ENCODE results near the gene PIGBOS1. TPM values are rescaled to one million over a fixed set of nuclear protein-coding genes. Genes with fewer than 3 reads are reported as not detected.

Gene PIGBOS1, protein sequence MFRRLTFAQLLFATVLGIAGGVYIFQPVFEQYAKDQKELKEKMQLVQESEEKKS
- 23.3 and 50.0 TPM in 2 replicates for total RNA-seq (2014; rRNA removed; shearing (Covaris generic); ENCODE audit: low replicate concordance)

DNA sequence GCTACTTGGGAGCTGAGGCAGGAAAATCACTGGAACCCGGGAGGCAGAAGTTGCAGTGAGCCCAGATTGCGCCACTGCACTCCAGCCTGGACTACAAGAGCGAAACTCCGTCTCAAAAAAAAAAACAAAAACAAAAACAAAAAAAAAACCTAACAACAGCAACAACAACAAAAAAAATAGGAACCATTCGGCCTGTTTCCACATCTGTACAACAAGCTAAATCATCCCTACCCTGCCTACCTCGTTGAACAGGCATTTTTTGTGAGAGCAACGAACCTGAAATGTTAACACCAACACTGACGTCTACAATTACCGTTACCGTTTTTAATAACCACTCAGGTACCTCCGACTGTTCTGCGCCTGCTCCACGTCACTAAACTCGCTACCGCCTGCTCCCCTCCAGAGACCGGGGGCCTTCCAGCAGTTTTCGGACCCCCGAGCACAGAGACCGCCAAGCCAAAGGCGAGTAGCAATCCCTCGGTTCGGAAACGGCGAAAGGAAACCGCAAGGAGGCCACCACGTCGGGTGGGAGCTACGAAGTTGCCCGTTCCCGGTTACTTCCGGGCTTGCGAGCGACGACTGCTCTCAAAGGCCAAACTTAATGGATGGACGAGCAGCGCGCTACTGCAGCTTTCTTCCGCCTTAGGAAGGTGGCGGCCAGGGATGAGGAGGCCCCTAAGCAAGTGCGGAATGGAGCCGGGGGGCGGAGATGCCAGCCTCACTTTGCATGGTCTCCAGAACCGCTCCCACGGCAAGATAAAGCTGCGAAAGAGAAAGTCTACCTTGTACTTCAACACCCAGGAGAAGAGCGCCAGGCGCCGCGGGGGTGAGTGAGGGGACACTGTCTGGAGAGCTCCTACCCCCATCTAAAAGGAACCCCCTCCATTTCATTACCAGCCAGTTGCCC, at the start of gene PIGBOS1, which contains the start of gene PIGB:
PIGBOS1 (minus strand) TSS at position 536 of the 907 bp plus-strand sequence. CDS start 1,331 bp downstream, outside the sequence.
PIGB (plus strand) TSS at position 635 of the 907 bp plus-strand sequence; CDS start at position 664, 29 bp downstream.
- Histone ChIP-seq H3K9me3 (no peaks in the 10 kb centered on the region), H3K4me3 (peak within 1 kb of the TSS; percentile 99), H3K36me3 (no peaks in the 10 kb centered on the region; the same call in 1 of the 2 replicates), H3K27me3 (no peaks in the 10 kb centered on the region)
- peak; percentile 87 for DNase-seq

DNA sequence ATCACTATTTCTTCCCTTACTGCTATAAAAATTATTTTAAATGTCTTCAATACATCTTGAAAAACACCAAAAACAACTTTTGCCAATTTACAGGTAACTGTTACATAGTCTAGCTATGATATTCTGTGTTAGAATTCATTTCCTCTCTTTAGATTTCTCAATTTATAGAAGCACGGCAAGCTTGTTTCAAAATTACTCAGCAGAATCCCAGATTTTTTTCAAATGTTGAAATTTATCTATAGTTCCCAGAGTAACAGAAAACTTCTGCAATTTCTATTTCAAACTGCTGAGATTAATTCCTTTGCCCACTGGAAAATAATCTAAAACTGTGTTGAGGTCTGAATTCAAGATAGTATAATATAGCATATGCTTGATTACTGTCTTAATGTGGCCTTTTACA, 48.1 kb upstream of the PIGBOS1 start:
- Histone ChIP-seq H3K4me3 (no peak overlapping the region), H3K9me3 (no peaks in the 10 kb centered on the region), H3K36me3 (no peaks in the 10 kb centered on the region), H3K27me3 (no peaks in the 10 kb centered on the region)
- no peak for DNase-seq

GRCh38 chr15:55362641-55363040, 43.7 kb upstream of the PIGBOS1 start:
- no peak for DNase-seq
- no peaks in the 10 kb centered on the region for H3K36me3 ChIP-seq
- H3K4me3 ChIP-seq = no peak overlapping the region
- no peaks in the 10 kb centered on the region for H3K27me3 ChIP-seq
- H3K9me3 ChIP-seq = no peaks in the 10 kb centered on the region

DNA sequence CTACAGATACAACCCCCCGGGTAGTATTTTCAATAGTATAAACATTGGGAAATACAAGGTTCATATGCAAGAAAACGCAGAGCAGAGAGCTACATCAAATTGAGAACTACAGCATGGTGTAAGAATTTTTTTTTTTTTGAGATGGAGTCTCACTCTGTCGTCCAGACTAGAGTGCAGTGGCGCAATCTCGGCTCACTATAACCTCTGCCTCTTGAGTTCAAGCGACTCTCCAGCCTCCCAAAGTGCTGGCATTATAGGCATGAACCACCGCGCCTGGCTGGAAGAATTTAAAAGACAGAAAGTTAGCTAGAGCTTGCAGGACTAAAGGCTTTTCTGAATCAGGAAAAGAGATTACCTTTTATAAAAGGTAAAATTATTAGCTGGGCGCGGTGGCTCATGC, 42.1 kb upstream of the PIGBOS1 start:
- H3K27me3 ChIP-seq = no peaks in the 10 kb centered on the region
- H3K9me3 ChIP-seq = no peaks in the 10 kb centered on the region
- no peak for DNase-seq
- no peaks in the 10 kb centered on the region for H3K36me3 ChIP-seq
- H3K4me3 ChIP-seq = no peak overlapping the region

DNA sequence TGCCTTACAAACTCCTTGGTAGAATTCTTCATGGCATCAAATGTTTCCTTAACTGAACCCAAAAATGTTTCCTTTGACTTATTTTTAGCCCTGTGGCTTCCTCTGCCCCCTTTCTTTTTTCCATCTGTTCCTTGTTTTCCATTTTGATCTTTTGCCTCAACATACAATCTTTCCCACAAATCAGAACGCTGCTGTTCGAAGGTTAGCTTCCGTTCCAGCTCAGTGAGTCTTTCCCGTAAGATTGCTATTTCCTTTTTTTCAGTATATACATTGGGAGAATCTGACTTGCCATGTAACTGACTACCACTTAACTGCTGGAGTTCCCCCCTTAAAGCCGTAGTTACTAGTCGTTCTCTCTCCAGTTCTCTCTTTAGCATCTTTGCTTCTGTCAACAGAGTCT, 41.3 kb upstream of the PIGBOS1 start:
- Histone ChIP-seq H3K4me3 (no peak overlapping the region), H3K27me3 (no peaks in the 10 kb centered on the region), H3K9me3 (no peaks in the 10 kb centered on the region), H3K36me3 (no peaks in the 10 kb centered on the region)
- DNase-seq = no peak

DNA sequence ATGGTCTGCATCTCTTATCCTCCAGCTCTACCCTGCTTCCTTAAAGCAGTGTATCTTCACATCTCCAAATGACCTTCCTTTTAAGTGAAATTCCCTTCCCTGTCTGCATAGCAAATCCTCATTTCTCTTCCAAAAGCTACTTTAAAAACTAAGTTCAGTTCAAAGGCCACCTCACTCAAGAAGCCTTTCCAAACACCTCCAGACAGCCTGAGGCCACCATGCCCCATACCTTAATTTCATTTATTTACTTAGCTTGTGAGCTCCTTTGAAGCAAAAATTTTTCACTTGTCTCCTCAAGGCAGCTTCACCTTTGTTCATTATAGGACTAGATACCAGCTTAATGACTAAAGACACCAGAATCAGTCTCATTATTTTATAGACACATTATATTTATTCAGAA, 39.5 kb upstream of the PIGBOS1 start:
- DNase-seq = no peak
- Histone ChIP-seq H3K4me3 (no peak overlapping the region), H3K36me3 (no peaks in the 10 kb centered on the region), H3K27me3 (no peaks in the 10 kb centered on the region), H3K9me3 (no peaks in the 10 kb centered on the region)

- Histone ChIP-seq H3K27me3 (no peaks in the 10 kb centered on the region), H3K4me3 (no peak overlapping the region), H3K9me3 (no peaks in the 10 kb centered on the region), H3K36me3 (peaks cover 3% of the 10 kb centered on the region)
- no peak for DNase-seq
These were observed 38.9 kb upstream of the PIGBOS1 start for GRCh38 chr15:55357774-55358173.

DNA sequence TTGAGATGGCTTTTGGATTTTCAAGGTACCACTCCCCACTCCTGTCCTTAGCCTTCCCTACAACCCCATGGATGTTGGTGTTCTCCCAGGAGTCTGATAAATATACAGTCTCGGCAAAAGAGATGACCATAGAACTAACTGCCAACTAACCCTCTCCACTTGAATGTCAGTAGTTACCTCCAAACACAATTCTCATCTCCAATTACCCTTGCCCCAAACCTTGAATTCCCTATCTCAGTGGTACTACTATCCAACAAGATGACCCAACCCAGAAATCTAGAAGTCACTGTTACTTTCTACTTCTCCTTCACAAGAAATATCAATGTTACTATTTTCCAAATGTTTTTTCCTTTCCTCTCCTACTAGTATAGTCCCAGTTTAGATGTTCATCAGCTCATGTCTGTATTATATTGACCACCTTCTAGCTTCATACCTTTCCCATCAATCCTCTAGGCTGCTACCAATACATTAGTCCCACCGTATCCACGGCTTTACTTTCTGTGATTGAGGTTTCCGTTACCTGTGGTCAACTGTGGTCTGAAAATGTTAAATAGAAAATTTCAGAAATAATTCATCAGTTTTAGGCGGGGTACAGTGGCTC, 38.2 kb upstream of the PIGBOS1 start:
- peaks cover 3% of the 10 kb centered on the region for H3K36me3 ChIP-seq
- H3K4me3 ChIP-seq = no peak overlapping the region
- no peak for DNase-seq
- no peaks in the 10 kb centered on the region for H3K9me3 ChIP-seq
- H3K27me3 ChIP-seq = no peaks in the 10 kb centered on the region

- no peak for DNase-seq
- peaks cover 8% of the 10 kb centered on the region for H3K36me3 ChIP-seq
- H3K9me3 ChIP-seq = no peaks in the 10 kb centered on the region
- H3K27me3 ChIP-seq = no peaks in the 10 kb centered on the region
- H3K4me3 ChIP-seq = no peak overlapping the region
These were observed 34.1 kb upstream of the PIGBOS1 start for GRCh38 chr15:55353025-55353424.

GRCh38 chr15:55349282-55349681, 30.4 kb upstream of the PIGBOS1 start:
- DNase-seq = no peak
- Histone ChIP-seq H3K27me3 (no peaks in the 10 kb centered on the region), H3K4me3 (no peak overlapping the region), H3K9me3 (no peaks in the 10 kb centered on the region), H3K36me3 (peaks cover 10% of the 10 kb centered on the region)

- DNase-seq = no peak
- H3K36me3 ChIP-seq = peaks cover 10% of the 10 kb centered on the region
- H3K4me3 ChIP-seq = no peak overlapping the region
- no peaks in the 10 kb centered on the region for H3K9me3 ChIP-seq
- H3K27me3 ChIP-seq = no peaks in the 10 kb centered on the region
These were observed 29.4 kb upstream of the PIGBOS1 start for GRCh38 chr15:55348281-55348778.

DNA sequence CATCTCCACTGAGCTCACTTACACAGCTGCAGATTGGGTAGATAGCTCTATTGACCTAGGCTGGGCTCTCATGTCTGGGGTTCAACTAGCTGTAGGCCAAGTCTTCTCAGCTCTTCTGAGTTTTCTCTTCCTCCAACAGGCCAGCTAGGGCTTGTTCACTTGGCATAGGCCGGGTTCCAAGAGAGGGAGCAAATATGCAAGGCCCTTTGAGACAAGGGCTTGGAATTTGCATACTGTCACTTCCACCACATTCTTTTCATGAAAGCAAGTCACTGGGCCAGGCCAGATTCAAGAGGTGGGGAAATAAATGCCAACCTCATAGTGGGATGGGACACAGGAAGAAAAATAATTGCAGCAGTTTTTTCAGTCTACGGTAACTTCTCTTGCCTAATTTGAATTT, 25.3 kb upstream of the PIGBOS1 start:
- no peak for DNase-seq
- H3K36me3 ChIP-seq = 0 out of 2 replicates have a peak, but pooled peaks cover 2% of the 10 kb centered on the region
- H3K9me3 ChIP-seq = no peaks in the 10 kb centered on the region
- H3K4me3 ChIP-seq = no peak overlapping the region
- H3K27me3 ChIP-seq = no peaks in the 10 kb centered on the region

DNA sequence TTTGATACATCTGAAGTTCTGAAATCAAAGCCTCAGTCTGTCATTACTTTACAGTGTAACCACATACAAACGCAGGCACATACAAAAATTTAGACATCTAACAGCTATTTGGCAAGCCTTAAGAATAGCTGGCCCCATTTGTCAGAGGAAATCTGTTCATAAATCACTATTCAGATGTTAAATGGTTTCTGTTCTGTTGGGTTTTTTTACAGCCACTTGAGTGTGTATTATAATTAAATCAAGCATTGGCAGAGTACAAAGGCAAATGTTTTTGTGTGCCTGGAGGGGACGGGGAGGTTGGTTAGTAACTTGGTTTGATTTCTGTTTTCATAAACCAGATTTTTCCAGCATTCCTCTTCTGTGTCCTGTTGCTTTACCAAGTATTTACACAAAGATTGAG, 24.2 kb upstream of the PIGBOS1 start:
- H3K36me3 ChIP-seq = 0 out of 2 replicates have a peak, but pooled peaks cover 2% of the 10 kb centered on the region
- H3K9me3 ChIP-seq = no peaks in the 10 kb centered on the region
- DNase-seq = no peak
- no peak overlapping the region for H3K4me3 ChIP-seq
- no peaks in the 10 kb centered on the region for H3K27me3 ChIP-seq

- no peaks in the 10 kb centered on the region for H3K9me3 ChIP-seq
- H3K27me3 ChIP-seq = no peaks in the 10 kb centered on the region
- H3K36me3 ChIP-seq = no peaks in the 10 kb centered on the region; the same call in none of the 2 replicates
- DNase-seq = no peak
- H3K4me3 ChIP-seq = no peak overlapping the region
These were observed 18.2 kb upstream of the PIGBOS1 start for GRCh38 chr15:55337160-55337559.

DNA sequence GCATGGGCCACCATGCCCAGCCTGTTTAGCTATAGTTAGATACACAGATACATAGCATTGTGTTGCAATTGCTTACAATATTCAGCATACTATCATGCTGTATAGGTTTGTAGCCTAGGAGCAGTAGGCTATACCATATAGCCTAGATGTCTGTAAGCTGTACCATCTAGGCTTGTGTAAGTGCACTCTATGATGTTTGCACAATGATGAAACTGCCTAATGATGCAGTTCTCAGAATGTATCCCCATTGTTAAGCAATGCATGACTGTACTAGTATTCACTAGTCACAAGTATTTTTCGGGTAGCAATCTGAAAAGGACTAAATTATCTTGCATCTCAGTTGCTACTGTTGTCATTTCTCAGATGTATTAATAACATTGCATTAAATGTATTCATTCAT, 16.1 kb upstream of the PIGBOS1 start:
- Histone ChIP-seq H3K27me3 (no peaks in the 10 kb centered on the region), H3K4me3 (no peak overlapping the region), H3K36me3 (no peaks in the 10 kb centered on the region; the same call in none of the 2 replicates), H3K9me3 (no peaks in the 10 kb centered on the region)
- no peak for DNase-seq

DNA sequence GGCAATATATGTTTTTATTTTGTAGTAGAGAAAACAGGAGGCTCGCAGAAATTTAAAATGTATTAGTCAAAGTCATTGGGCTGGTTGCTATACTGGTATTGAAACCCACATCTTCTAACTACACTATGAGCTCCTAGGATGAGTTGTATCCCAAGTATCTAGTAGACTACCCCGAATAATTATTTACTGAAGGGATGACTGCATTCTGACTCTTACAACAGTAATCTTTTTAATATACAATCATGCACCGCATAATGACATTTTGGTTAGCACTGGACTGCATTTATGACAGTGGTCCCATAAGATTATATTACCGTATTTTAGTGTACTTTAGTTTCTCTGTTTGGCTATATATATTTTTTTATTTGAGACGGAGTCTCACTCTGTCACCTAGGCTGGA, 15.4 kb upstream of the PIGBOS1 start:
- DNase-seq = no peak

GRCh38 chr15:55327387-55327786, 8.5 kb upstream of the PIGBOS1 start:
- DNase-seq = no peak
- Histone ChIP-seq H3K4me3 (no peak overlapping the region), H3K27me3 (no peaks in the 10 kb centered on the region), H3K36me3 (no peaks in the 10 kb centered on the region; the same call in 1 of the 2 replicates), H3K9me3 (no peaks in the 10 kb centered on the region)

More for the DNA sequence above, 15.4 kb upstream of the PIGBOS1 start:
- H3K9me3 ChIP-seq = no peaks in the 10 kb centered on the region
- no peaks in the 10 kb centered on the region; the same call in none of the 2 replicates for H3K36me3 ChIP-seq
- no peaks in the 10 kb centered on the region for H3K27me3 ChIP-seq
- H3K4me3 ChIP-seq = no peak overlapping the region

Data from MG63 (cell line).